ENCODE data around the gene COLGALT1.

DNA sequence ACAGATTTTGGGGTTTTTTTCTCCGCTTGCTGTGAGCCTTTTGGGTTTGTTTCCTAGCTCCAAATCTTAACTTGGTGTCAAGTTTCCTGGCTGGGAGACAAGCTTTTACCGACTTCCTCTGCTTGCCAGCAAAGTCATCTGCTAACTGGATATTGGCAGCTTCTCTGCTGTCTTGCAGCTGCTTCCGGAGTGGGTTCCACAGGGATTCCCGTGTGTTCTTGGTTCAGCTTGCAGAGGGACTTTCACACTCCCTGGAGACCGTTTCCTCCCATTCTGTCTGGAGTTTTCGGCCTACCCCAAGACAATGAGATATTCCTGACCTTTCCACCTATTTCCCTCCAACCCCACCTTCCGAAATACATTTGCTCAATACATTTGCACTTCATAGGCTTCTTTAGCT is 2.2 kb upstream of the COLGALT1 start:
- TF ChIP-seq, protein P1, sequence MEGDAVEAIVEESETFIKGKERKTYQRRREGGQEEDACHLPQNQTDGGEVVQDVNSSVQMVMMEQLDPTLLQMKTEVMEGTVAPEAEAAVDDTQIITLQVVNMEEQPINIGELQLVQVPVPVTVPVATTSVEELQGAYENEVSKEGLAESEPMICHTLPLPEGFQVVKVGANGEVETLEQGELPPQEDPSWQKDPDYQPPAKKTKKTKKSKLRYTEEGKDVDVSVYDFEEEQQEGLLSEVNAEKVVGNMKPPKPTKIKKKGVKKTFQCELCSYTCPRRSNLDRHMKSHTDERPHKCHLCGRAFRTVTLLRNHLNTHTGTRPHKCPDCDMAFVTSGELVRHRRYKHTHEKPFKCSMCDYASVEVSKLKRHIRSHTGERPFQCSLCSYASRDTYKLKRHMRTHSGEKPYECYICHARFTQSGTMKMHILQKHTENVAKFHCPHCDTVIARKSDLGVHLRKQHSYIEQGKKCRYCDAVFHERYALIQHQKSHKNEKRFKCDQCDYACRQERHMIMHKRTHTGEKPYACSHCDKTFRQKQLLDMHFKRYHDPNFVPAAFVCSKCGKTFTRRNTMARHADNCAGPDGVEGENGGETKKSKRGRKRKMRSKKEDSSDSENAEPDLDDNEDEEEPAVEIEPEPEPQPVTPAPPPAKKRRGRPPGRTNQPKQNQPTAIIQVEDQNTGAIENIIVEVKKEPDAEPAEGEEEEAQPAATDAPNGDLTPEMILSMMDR (IDR thresholded peaks at IDR 0.05; ENCODE audit: low read depth, low read length, missing input control), result no peak
- TF ChIP-seq SP1 (IDR thresholded peaks at IDR 0.05) (peak; percentile 45), HNF4A (conservative IDR thresholded peaks at IDR 0.05) (no peak), TAF1 (conservative IDR thresholded peaks at IDR 0.05) (no peak), YY1 (IDR thresholded peaks at IDR 0.05) (no peak), EGR1 (IDR thresholded peaks at IDR 0.05; ENCODE audit: low read depth in 2 of 2) (no peak), RXRA (IDR thresholded peaks at IDR 0.05) (peak; percentile 13 to 16)
- TF ChIP-seq, protein P2, sequence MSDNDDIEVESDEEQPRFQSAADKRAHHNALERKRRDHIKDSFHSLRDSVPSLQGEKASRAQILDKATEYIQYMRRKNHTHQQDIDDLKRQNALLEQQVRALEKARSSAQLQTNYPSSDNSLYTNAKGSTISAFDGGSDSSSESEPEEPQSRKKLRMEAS (IDR thresholded peaks at IDR 0.05), result peak; percentile 17
- TF ChIP-seq, protein P3, sequence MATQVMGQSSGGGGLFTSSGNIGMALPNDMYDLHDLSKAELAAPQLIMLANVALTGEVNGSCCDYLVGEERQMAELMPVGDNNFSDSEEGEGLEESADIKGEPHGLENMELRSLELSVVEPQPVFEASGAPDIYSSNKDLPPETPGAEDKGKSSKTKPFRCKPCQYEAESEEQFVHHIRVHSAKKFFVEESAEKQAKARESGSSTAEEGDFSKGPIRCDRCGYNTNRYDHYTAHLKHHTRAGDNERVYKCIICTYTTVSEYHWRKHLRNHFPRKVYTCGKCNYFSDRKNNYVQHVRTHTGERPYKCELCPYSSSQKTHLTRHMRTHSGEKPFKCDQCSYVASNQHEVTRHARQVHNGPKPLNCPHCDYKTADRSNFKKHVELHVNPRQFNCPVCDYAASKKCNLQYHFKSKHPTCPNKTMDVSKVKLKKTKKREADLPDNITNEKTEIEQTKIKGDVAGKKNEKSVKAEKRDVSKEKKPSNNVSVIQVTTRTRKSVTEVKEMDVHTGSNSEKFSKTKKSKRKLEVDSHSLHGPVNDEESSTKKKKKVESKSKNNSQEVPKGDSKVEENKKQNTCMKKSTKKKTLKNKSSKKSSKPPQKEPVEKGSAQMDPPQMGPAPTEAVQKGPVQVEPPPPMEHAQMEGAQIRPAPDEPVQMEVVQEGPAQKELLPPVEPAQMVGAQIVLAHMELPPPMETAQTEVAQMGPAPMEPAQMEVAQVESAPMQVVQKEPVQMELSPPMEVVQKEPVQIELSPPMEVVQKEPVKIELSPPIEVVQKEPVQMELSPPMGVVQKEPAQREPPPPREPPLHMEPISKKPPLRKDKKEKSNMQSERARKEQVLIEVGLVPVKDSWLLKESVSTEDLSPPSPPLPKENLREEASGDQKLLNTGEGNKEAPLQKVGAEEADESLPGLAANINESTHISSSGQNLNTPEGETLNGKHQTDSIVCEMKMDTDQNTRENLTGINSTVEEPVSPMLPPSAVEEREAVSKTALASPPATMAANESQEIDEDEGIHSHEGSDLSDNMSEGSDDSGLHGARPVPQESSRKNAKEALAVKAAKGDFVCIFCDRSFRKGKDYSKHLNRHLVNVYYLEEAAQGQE (IDR thresholded peaks at IDR 0.05), result no peak
